GM23248 (cell line): ENCODE data around the gene SMAP2.

Source experiments
- EZH2 ChIP-seq: fragments of 200-600 bp; sonication (generic); IDR thresholded peaks from 2 replicates; pipeline ENCODE4 v1.6.1; 2018; ENCODE audit warnings: antibody characterized with exemption, mild to moderate bottlenecking; ENCODE audit not compliant: insufficient read depth, poor library complexity, severe bottlenecking
- EZH2phosphoT487 ChIP-seq: fragments of 200-600 bp; sonication (generic); IDR thresholded peaks from 2 replicates; pipeline ENCODE4 v1.6.1; 2018; ENCODE audit warnings: antibody characterized with exemption, moderate library complexity, mild to moderate bottlenecking, low read depth; ENCODE audit not compliant: insufficient read depth

DNA sequence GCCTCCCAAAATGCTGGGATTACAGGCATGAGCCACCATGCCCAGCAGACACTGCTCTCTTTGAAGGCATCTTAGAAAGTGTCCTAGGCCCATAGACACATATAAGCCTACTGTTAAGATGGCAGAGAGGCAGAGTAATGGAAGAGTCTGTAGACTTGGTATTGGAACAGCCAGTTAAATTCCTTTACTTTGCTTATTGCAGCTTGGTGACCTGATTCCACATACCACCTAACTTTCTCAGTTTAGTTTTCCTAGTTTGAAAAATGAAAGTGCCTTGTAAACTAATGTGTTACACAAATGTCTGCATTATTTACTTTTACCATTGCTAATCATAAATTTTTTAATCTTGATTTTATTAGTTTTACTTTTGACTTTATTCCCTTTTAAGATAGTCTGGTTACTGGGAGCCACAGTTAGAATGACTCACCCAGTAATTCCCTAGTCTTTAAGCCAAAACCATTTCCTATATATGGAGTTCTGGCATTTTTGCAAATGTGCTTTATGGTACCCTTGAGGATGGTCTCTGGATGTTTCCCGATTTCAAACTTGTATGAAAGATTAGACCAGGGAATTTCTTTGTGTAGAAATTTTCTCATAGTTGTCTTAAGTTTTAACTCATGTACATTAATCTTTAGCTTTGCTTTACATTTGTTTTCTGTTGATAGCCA, 6.4 kb downstream of the SMAP2 start:
- TF ChIP-seq EZH2 (no peak), EZH2phosphoT487 (no peak)
